GM19240 (cell line): Measurements from ENCODE around the gene B3GALT6.

ENCODE experiments used
- DNase-seq: peaks from one replicate; pipeline ENCODE4 v3.0.0; 2011; ENCODE audit warnings: low spot score; ENCODE audit not compliant: insufficient read length

Gene B3GALT6

DNA sequence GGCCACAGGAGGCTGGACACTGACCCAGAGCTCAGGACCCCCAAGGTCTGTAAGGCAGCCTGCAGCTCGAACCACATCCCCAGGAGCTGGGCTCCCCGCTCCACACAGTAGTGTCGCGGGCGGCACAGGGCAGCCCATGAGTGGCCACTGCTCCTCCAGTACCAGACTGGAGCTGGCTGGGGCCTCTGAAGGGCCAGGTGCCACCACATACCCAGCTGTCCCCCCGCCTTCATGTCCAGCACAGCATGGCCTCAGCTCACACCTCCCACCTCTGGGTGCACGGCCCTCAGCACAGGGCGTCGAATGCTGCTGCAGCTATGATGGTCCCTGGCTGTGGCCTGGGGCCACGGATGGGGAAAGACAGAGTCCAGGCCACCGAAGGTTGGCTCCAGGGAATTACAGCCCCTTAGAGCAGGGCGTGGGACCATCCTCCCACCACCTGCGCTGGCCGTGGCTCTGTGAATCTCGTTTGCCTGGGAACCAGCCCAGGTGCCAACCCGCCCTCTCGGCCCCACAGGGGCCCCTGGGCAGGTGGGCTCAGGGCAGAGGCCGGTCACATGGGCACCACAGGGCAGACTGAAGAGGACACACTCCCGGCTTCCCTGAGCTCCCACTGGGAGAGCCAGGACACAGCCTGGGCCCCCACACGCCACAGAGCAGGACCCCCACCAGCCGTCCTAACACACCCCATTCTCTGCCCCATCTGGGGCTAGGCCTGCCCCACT, 16.0 kb upstream of the B3GALT6 start:
- no peak for DNase-seq

DNA sequence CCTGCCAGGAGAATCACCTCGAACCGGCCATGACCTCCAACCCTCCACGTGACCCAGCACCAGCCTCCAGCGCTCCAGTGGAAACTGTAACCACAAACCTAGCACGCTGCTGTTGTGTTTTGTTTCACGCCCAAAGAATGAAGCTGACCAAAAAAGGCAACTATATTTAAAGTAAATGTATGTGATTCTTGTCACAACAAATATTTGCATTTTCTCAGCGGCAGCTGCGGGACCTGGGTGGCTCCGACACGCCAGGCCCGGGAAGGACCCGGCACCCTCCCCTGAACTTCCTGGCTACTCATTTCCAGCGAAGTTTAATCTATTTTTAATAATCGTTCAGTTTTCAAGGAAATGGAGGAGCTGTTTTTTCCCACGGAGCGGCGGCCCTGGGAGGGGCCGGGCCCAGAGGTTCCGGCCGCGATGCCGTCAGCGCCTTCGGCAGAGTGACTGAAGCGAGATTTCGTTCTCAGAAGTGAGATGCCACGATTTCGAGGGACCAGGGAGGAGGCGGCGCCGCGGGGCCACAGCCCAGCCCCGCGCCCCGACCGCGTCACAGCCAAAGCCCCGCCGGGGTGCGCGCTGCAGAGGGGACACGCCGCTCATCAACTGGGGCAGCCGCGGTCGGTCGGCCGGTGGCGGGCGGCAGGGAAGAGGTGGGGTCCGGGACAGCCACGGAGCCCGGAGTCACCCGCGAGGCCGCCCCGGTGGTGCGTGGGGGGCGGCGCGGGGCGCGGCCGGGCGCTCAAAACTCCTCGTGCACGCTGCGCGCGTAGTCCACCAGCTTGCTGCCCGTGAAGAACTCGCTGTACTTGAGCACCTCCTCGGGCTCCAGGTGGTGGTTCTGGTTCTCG, 15.0 kb upstream of the B3GALT6 start:
- DNase-seq: no peak

DNA sequence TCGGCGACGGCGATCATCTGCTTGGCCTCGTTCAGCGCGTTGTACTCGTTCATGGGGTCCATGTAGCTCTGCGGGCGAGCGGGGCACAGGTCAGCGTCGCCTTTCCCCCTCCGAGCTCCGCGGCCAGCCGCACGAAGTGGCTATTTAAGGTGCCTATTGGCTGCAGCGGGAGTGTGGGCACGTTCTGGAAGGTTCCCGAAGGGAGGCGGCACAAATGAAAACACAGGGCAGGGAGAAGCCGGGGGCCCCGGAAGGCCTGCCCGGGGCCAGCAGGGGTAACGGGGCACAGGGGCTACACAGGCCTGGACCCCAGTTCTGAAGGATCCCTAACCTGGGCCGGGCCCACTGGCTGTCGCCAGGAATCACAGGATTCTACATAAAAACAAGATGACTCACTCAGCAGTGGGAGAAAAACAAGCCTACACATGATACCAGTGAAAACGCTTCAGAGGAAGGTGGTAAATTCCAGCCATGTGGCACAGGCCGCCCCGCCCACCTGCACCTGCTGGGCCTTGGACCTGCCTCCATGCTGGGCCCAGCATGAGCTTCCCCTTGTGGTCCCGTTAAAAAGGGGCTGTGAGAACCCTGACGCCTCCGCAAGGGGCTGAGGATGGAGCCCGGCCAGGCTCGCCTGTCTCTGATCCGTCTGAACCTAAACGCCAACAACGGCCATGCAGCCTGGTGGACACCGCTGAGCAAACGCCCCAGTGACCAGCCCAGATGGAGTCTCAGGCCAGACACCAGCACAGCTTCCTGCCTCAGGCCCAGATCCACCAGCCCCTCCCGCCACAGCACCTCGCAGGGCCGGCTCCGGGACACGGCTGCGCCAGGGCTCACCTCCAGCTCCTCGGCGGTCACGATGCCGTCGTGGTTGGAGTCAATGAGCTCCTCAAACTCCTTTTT, 14.2 kb upstream of the B3GALT6 start:
- DNase-seq: no peak

DNA sequence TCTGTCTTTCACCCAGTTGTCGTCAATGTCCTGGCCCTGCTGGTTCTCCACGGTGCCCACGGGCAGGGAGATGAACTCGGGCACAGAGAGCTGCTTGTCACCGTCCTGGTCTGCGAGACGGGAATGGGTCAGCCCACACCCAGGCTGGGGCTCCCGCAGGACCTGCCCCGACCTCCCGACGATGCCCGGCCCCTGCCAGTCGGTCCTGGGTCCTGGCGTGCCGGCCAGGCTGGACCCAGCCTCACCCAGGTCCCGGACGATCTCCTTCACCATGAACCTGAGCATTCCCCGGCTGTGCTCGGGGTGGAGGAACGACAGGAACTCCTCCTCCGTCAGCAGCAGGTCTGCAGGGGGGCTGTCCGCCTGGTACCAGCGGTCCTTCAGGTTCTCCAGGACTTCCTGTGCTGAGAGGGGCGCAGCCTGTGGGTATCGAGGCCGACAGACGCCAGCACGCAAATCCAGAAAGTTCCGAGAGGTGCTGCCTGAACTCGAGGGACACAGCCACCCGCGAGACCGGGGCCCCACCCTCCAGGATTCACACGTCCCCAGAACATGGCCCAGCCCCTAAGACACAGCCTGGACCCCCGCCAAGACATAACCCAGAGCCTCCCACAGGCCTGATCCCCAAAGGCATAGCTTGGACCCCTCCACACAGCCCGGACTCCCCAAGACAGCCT, 13.4 kb upstream of the B3GALT6 start:
- DNase-seq: no peak

DNA sequence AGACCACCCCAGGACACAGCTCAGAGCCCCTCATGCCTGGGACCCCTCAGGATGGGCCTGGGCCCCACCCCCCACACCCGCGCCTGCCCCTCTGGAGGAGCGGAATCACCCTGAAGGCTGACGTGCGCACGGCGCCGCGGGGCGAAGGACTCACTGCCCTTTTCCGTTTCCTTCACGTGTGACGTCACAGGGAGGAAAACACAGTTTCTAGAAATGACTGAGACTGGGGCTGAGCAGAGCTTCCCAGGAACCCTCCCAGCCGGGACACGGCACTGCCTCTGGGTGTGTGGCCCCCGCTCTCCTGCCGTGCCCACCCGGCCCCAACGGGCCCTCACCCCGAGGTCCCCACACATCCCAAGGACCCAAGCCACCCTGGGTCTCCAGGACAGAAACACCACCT, 12.7 kb upstream of the B3GALT6 start:
- no peak for DNase-seq

DNA sequence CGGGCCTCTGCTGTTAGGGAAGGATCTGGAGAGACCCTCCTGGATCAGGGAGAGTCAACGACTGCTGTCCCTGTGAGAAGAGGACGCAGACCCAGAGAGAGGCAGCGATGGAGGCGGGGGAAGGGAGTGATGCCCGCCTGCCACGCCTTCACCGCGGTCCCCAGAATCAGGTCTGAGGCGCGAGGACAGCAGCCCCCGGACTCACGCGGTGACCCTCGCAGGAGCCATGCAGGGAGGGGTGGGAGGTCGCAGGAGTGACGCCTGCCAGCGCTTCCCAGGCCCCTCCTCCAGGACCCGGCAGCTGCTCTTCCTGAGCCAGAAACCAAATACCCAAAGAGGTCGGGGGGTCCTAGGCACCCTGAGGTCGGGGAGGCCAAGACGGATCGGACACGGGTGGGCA, 11.8 kb upstream of the B3GALT6 start:
- no peak for DNase-seq

DNA sequence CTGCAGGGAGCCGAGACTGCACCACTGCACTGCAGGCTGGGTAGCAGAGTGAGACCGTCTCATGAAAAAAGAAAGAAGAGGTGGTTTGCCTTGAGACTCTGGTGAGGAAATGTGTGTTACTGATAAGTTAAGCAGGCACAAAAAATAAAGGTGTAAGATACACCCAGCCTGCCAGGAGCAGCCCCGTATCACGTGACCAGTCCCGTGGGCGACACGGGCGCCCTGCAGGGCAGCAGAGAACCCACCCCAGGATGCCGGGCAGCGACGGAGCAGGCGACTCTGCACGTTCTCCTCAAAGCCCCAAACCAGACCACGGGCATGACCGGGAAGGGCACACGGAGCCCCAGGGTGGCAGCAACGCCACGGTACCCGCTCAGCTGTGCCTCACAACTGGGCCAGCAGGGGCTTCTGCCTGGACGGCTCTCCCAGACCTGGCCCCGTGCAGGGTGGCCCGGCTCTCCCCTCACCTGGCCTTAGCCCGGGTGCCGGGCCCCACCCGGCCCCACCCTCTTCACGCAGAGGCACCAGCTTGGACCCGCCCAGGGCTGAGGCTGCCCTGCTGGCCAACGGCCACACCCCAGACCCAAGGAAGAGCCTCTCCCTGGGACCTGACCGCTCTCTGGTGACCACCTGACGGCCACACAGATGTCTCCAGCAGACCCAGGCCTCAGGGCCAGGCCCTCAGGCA, 10.0 kb upstream of the B3GALT6 start:
- DNase-seq: no peak

DNA sequence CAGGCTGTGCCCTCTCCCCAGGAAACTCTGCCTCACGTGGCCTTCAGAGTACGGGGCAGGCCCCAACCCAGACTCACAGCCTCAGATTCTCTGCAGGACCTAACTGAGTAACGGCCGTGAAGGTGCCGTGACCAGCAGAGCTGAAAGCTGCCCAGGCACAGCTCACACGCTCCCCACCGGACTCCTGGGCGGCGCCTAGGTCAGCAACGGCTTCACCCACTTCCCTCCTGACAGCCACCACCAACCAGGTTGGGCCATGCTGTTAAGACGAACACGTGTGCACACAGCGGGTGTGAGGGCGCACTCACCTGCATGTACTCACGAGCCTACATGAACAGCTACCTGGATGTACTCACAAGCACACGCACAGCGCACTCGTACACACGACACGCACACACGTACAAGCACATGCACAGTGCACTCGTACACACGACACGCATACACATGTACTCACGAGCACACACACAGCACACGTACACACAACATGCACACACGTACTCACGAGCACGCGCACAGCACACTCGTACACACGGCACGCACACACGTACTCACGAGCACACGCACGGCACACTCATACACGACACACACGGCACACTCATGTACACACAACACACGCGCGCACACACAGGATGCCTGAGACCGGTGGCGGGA, 9.3 kb upstream of the B3GALT6 start:
- DNase-seq: no peak

DNA sequence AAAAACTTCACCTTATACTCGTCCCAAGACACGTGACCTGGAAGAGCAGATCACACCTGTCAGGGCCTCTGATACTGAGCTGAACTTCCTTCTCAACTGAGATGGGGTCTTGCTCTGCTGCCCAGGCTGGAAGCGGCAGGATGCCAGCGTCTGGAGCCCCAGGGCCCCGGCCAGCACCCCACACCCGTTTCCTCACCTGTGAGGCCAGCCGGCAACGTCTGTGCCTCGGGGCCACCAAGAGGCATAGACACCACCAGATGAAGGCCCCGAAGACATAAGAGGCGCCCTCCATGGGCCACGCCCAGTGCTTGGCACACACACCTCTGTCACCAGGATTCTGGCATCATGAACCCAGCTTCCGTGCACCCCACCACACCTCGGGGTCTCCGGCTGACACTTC, 8.7 kb upstream of the B3GALT6 start:
- no peak for DNase-seq

DNA sequence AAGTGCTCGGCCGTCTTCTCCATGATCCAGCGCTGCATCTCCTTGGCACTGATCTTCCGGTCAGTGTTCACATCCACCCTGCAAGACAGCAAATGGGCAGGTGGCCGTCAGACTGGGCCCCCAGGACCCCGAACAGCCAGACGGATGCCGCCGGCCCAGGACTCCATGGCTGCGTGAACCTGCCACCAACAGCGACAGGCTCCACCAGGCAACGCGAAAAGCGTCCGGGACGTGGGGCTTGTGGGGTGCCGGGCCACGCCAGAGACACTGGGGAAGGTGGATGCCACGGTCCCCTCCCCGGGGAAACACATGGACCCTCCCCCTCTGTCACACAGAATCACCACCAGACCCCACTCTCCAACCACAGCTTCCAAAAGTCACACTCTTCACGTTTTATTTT, 8.1 kb upstream of the B3GALT6 start:
- no peak for DNase-seq

DNA sequence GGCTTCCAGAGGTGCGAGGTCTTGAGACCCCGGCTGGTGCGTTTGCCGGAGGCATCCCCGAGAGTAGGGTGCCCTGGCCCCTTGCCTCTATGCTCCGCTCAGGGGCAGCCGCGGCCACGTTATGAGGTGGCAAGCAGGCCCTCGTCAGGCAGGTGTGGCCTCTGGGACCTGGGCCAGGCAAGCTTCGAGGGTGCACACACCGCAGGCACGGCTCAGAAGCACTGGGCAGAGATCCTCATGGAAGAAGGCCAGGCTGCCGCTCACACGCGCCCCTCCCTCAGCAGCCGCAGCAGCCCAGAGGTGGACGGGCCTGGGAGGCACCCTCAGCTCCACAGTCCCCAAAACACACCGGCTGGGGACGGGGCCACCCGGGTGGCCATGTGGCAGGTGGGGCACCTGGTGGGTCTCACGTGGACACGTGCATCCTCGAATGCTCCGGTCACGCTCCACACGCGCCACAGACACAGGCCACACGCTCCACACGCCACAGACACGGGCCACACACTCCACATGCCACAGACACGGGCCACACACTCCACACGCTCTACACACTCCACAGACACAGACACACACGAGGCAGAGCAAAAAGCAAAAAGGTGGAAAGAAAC, 6.7 kb upstream of the B3GALT6 start:
- no peak for DNase-seq

DNA sequence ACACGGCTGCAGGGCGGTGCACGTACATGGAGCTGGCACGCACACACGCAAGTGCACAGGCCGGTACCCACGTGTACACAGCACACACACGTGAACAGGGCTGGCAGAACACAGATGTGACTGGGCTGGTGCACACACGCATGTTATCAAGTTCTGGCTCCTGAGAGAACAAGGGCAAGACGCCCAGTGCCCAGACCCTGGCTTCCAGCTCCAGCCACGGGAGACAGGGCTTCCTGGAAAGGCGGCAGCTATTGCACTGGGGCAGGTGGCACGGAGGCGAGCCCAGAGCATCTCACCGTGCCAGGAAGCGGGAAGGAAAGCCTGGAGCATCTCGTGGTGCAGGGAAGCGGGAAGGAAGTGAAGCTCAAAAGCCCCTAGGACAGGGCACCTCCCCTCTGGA, 6.1 kb upstream of the B3GALT6 start:
- no peak for DNase-seq

DNA sequence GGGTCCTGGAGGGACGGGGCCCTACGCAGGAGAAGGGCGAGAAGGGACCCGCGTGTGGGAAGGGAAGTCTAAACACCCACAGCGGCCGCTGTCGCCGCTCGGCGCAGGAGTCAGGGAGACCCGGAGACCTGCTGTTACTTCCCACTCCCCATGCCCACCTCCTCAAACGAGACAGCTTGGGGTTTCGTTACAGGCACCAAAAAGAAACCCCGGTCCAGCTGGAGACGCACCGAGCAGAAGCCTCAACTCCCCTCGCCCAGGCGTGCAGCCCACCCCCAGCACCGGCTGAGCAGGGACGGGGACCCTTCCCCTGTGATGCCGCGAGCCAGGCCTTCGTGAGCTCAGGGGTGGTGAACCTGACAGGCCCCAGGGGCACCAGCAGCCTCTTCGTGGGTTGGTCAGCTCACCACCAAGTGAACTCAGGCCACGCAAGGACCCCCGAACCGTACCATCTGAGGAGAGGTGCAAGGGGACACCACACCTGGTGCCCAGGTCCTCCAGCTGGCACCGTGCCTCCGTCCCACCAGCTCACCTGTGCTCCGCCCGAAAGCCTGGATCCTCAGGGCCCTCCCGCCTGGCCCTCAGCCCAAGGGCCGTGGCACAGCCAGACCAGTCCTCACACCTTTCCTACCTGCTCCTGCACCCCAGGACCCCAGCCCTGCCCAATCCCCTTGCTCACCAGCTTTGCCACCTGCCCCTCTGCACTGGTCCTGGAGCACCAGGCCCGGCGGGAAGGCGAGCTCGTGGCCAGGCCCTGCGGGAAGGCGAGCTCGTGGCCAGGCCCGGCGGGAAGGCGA, 5.3 kb upstream of the B3GALT6 start:
- no peak for DNase-seq

DNA sequence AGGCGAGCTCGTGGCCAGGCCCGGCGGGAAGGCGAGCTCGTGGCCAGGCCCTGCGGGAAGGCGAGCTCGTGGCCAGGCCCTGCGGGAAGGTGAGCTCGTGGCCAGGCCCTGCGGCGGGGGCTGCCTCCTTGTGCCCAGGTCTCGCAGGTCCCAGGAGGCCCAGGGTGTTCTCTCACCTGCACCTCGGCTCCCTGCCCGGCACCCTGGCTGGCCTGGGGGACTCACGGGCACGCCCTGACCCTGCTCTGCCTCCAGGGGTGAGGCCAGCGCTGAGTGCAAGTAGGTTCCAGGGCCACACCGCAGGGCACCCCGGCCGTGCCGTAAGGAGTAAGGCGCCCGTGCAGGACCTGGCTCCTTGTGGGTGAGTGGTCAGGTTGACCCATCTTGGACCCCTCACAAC, 4.7 kb upstream of the B3GALT6 start:
- DNase-seq: no peak

DNA sequence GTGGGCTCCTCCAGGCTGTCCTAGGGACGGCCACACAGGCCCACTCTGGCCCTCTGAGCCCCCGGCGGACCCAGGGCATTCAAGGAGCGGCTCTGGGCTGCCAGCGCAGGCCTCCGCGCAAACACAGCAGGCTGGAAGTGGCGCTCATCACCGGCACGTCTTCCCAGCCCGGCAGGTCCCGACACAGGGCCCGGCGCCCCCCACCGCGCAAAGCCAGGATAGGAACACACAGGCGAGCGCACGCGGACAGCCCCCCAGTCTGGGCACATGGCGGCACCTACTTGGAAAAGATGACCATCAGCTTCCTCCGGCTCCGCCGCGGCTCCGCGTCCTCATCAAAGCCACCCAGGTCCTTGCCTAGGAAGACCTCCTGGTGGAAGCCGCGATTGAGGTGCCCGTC, 3.9 kb upstream of the B3GALT6 start:
- no peak for DNase-seq

DNA sequence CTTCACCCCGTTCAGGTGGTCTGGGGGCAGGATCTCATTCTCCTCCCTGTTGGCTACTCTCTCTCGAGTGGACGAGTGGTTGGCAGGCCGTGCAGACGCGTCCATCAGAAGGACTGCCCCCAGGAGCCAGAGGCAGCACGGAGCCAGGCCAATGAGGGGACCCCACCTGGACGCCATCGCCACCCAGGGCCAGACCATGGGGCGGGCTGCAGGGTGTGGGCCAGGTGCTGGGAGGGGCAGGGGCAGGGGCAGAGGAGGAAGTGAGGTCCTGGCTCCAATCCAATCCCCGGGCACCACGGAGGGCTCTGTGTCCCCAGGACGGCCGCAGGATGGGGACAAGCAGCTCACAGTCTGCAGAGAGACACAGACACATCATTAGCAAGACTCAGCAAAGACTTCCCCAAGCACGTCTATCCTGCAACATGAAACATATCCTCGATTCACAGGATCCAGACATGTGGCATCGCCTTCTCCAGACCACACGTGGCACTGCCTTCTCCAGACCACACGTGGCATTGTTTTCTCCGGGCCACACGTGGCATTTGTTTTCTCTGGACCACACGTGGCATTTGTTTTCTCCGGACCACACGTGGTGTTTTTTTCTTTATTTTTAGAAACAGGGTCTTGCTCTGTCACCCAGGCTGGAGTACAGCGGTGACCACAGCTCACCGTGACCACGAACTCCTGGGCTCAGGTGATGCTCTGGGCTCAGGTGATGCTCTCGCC, 3.3 kb upstream of the B3GALT6 start:
- no peak for DNase-seq

DNA sequence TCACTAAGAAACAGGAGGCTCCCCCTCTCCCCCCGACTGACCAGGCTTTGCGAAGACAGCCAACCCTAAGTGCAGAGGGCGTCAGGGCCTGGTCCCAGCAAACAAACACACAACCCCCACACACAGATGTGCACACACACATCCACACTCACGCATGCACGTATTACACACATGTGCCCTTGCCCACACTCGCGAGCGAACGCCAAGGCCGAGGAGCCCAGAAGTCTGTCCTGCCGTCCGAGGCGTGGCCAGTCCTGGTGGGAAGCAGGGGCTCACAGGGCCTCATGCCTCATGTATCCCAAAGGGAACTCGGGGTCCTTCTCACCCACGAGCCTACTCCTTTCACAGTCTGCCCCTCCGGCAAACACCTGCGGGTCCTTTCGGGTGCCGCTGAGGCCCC, 2.3 kb upstream of the B3GALT6 start:
- no peak for DNase-seq

DNA sequence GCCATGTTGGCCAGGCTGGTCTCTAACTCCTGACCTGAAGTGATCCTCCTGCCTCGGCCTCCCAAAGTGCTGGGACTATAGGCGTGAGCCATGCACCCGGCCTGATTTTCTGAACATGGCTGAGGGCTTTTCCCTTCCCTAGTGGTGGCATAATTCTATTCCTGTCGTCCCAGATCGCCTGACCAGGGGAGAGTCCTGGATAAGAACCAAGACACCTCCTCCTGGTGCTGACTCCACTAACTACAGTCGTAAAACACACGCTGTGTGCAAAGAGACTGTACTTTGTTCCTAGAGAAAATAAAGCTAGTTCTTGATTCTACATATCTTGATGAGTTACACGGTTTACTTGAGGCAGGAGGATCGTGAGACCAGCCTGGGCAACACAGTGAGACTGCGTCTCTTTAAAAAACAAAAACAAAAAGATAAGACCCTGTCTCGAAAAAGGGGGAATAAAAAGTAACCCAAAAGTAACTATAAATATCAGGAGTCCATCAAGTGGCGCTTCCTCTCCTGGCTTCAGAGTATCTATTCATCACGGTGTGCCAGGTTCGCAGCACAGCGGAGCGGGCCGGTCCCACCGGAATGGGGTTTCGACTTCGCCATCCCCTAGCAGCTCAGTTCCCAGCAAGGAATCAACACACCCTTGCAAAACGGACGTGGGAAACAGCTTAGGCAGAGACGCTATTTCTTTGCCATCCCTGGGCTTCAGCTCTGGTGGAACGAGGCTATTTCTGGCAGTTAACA, 1.2 kb upstream of the B3GALT6 start:
- DNase-seq: no peak
